ENCODE results near the gene INF2.

DNA sequence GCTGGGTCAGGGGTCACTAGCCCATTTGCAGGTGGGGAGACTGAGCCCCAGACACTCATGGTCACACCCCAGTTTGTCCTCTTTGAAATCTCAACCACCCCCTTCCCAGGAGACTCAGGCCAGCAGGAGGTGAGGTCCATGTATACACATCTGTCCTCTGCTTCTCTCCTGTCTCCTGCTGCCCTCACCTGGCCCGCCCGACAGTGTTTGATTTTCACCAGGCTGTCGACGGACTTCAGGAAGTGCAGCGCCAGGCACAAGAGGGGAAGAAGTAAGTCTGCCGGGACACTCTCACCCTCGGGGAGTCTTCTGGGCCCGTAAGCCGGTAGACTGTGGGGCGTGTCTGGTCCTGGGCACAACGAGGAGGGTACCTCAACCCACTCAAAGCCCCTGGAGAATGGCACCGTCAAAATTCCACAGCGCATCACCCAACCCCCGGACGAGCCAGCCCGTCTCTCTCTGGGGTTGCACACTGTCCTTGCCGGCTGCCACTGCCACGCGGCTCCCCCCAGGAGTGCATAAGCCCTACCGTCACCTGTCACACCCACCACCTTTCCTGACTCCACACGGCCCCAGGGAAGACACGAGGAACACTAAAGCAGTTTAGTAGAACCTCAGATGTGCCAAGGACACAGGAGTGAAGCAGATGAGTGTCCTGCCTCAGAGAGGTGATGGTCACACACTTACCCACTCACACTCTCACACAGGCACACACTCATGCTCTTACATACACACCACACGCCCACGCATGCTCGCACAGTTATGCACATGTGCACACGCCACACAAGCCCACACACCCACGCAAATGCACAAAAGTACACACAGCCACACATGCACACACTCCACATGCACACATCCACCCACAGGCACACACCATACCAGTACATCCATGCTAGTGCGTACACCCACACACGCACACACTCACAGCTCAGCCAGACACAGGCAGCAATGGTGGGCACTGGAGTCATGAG is 50.4 kb downstream of the INF2 start:
- TF ChIP-seq POLR2A (IDR thresholded peaks at IDR 0.05; ENCODE audit: low read depth, low read length) = no peak
- TF ChIP-seq POLR2AphosphoS5 (IDR thresholded peaks at IDR 0.05; ENCODE audit: low read depth, low read length) = no peak
- no peak for TF ChIP-seq SPI1 (IDR thresholded peaks at IDR 0.05; ENCODE audit: low read depth, low read length)
- TF ChIP-seq PAX5 (IDR thresholded peaks at IDR 0.05; ENCODE audit: insufficient read depth, low read length, severe bottlenecking) = no peak
